Measurements from ENCODE around the gene KLHL42.
"Not testable (repeated sequence)": the region's sequence is repeated elsewhere in the genome, so short reads cannot be mapped to it uniquely, and the experiment has no call there.

KLHL42 gene

GRCh38 chr12:27814851-27815591 lies 35.0 kb downstream of the KLHL42 start:
- no peak for DNase-seq

- DNase-seq: no peak
Observed at GRCh38 chr12:27817766-27818165, 37.7 kb downstream of the KLHL42 start.

- DNase-seq: no peak
Observed at GRCh38 chr12:27818401-27818918, 38.4 kb downstream of the KLHL42 start.

GRCh38 chr12:27820564-27820963 lies 40.5 kb downstream of the KLHL42 start:
- DNase-seq: no peak

GRCh38 chr12:27821259-27821973 lies 41.4 kb downstream of the KLHL42 start:
- peak in 4 of 58 donors; percentile 6 to 27 (median 13) for DNase-seq

- no peak for DNase-seq
Observed at GRCh38 chr12:27822076-27822712, 42.2 kb downstream of the KLHL42 start.

- no peak for DNase-seq
Observed at GRCh38 chr12:27823038-27823437, 43.0 kb downstream of the KLHL42 start.

GRCh38 chr12:27824126-27824842 lies 44.3 kb downstream of the KLHL42 start:
- DNase-seq: no peak

- DNase-seq: no peak
Observed at GRCh38 chr12:27826076-27826475, 46.0 kb downstream of the KLHL42 start.

GRCh38 chr12:27828196-27828595 lies 48.2 kb downstream of the KLHL42 start:
- no peak for DNase-seq

GRCh38 chr12:27838543-27839185 lies 58.6 kb downstream of the KLHL42 start:
- no peak for DNase-seq

- DNase-seq: no peak
Observed at GRCh38 chr12:27840229-27840999, 60.4 kb downstream of the KLHL42 start.

- no peak for DNase-seq
Observed at GRCh38 chr12:27841392-27841882, 61.4 kb downstream of the KLHL42 start.

GRCh38 chr12:27843714-27844245 lies 63.7 kb downstream of the KLHL42 start:
- DNase-seq: no peak

GRCh38 chr12:27844366-27845090 lies 64.5 kb downstream of the KLHL42 start:
- no peak for DNase-seq

- no peak for DNase-seq
Observed at GRCh38 chr12:27845187-27845586, 65.2 kb downstream of the KLHL42 start.

- not testable (repeated sequence) for DNase-seq
Observed at GRCh38 chr12:27845706-27846105, 65.7 kb downstream of the KLHL42 start.

GRCh38 chr12:27847293-27847692 lies 67.3 kb downstream of the KLHL42 start:
- not testable (repeated sequence) for DNase-seq

- DNase-seq: no peak
Observed at GRCh38 chr12:27851311-27851710, 71.3 kb downstream of the KLHL42 start.
